ENCODE measurements around the gene AK1.

AK1 gene

GRCh38 chr9:127910613-127911205, 33.2 kb upstream of the AK1 start:
- TF ChIP-seq CTCF (IDR thresholded peaks at IDR 0.05; ENCODE audit: extremely low read depth, insufficient read depth, missing control alignments), result peak; percentile 24
- in situ Hi-C loops (cut with MboI; ENCODE audit: low pct_unique_long_range_greater_than_20kb, low sequenced_read_pairs, unreplicated experiment), result loop anchor here (10.0 to 25.0 kb wide), 2 partner anchors 126 to 323 kb away; partner anchors contain the start of gene CDK9

GRCh38 chr9:127909839-127910273, 32.4 kb upstream of the AK1 start:
- DNase-seq (ENCODE audit: low spot score), result no peak
- no peak for TF ChIP-seq CTCF (IDR thresholded peaks at IDR 0.05; ENCODE audit: extremely low read depth, insufficient read depth, missing control alignments)
- in situ Hi-C loops (cut with MboI; ENCODE audit: low pct_unique_long_range_greater_than_20kb, low sequenced_read_pairs, unreplicated experiment), result loop anchor here (10.0 to 25.0 kb wide), 2 partner anchors 125 to 323 kb away; partner anchors contain the start of gene CDK9

More at GRCh38 chr9:127910613-127911205, 33.2 kb upstream of the AK1 start:
- no peak for DNase-seq (ENCODE audit: low spot score)

GRCh38 chr9:127908660-127908926, 31.1 kb upstream of the AK1 start:
- in situ Hi-C loops (cut with MboI; ENCODE audit: low pct_unique_long_range_greater_than_20kb, low sequenced_read_pairs, unreplicated experiment), result loop anchor here (25.0 kb wide), 1 partner anchor 321 kb away; no protein-coding TSS in a partner anchor
- no peak for DNase-seq (ENCODE audit: low spot score)
- no peak for TF ChIP-seq CTCF (IDR thresholded peaks at IDR 0.05; ENCODE audit: extremely low read depth, insufficient read depth, missing control alignments)

GRCh38 chr9:127907867-127908659, 30.6 kb upstream of the AK1 start:
- in situ Hi-C loops (cut with MboI; ENCODE audit: low pct_unique_long_range_greater_than_20kb, low sequenced_read_pairs, unreplicated experiment), result loop anchor here (25.0 kb wide), 1 partner anchor 321 kb away; no protein-coding TSS in a partner anchor

GRCh38 chr9:127905788-127906191, 28.3 kb upstream of the AK1 start:
- in situ Hi-C loops (cut with MboI; ENCODE audit: low pct_unique_long_range_greater_than_20kb, low sequenced_read_pairs, unreplicated experiment), result loop anchor here (25.0 kb wide), 1 partner anchor 318 kb away; no protein-coding TSS in a partner anchor
- DNase-seq (ENCODE audit: low spot score), result no peak
- no peak for TF ChIP-seq CTCF (IDR thresholded peaks at IDR 0.05; ENCODE audit: extremely low read depth, insufficient read depth, missing control alignments)

More at GRCh38 chr9:127907867-127908659, 30.6 kb upstream of the AK1 start:
- DNase-seq (ENCODE audit: low spot score), result no peak
- TF ChIP-seq CTCF (IDR thresholded peaks at IDR 0.05; ENCODE audit: extremely low read depth, insufficient read depth, missing control alignments), result no peak

GRCh38 chr9:127905004-127905728, 27.7 kb upstream of the AK1 start:
- TF ChIP-seq CTCF (IDR thresholded peaks at IDR 0.05; ENCODE audit: extremely low read depth, insufficient read depth, missing control alignments), result no peak
- DNase-seq (ENCODE audit: low spot score), result no peak
- in situ Hi-C loops (cut with MboI; ENCODE audit: low pct_unique_long_range_greater_than_20kb, low sequenced_read_pairs, unreplicated experiment), result loop anchor here (25.0 kb wide), 1 partner anchor 318 kb away; no protein-coding TSS in a partner anchor
